HG03378 (cell line): ENCODE results near the gene L2HGDH.
A peak's percentile ranks its signal among the peaks of the same experiment; 100 is the strongest.
"Not testable (repeated sequence)": the region's sequence is repeated elsewhere in the genome, so short reads cannot be mapped to it uniquely, and the experiment has no call there.

Experiments
- ATAC-seq: cut with Tn5 transposase; IDR thresholded peaks from one replicate; pipeline ENCODE4 v1.9.1; 2021; ENCODE audit warnings: mild to moderate bottlenecking, moderate library complexity; ENCODE audit not compliant: unreplicated experiment

L2HGDH gene

GRCh38 chr14:50340045-50340444 is 28.0 kb upstream of the L2HGDH start:
- no peak for ATAC-seq

GRCh38 chr14:50339178-50339804 is 27.3 kb upstream of the L2HGDH start:
- ATAC-seq = no peak

- no peak for ATAC-seq
Observed at GRCh38 chr14:50338587-50338986, 26.6 kb upstream of the L2HGDH start.

GRCh38 chr14:50335989-50336824 is 24.2 kb upstream of the L2HGDH start:
- no peak for ATAC-seq

- no peak for ATAC-seq
Observed at GRCh38 chr14:50335389-50335788, 23.4 kb upstream of the L2HGDH start.

GRCh38 chr14:50334211-50334610 is 22.2 kb upstream of the L2HGDH start:
- no peak for ATAC-seq

- ATAC-seq = no peak
Observed at GRCh38 chr14:50333014-50333509, 21.0 kb upstream of the L2HGDH start.

- ATAC-seq = no peak
Observed at GRCh38 chr14:50331596-50331995, 19.6 kb upstream of the L2HGDH start.

GRCh38 chr14:50321009-50321660 is 9.1 kb upstream of the L2HGDH start:
- peak; percentile 84 for ATAC-seq

GRCh38 chr14:50320283-50320682 is 8.3 kb upstream of the L2HGDH start:
- ATAC-seq = peak; percentile 39

- no peak for ATAC-seq
Observed at GRCh38 chr14:50319721-50320120, 7.7 kb upstream of the L2HGDH start.

GRCh38 chr14:50319293-50319692 is 7.3 kb upstream of the L2HGDH start:
- no peak for ATAC-seq

GRCh38 chr14:50318031-50318626 is 6.1 kb upstream of the L2HGDH start:
- no peak for ATAC-seq

- not testable (repeated sequence) for ATAC-seq
Observed at GRCh38 chr14:50314098-50314497, 2.1 kb upstream of the L2HGDH start.

- peak; percentile 35 for ATAC-seq
Observed at GRCh38 chr14:50312734-50313054, 665 bp upstream of the L2HGDH start.

- ATAC-seq = peak; percentile 3
Observed at GRCh38 chr14:50311337-50311971, 575 bp downstream of the L2HGDH start.

- no peak for ATAC-seq
Observed at GRCh38 chr14:50310445-50310844, 1.6 kb downstream of the L2HGDH start.

GRCh38 chr14:50308363-50308915 is 3.6 kb downstream of the L2HGDH start:
- ATAC-seq = no peak

- ATAC-seq = no peak
Observed at GRCh38 chr14:50303744-50304471, 8.1 kb downstream of the L2HGDH start.

- no peak for ATAC-seq
Observed at GRCh38 chr14:50301914-50302313, 10.1 kb downstream of the L2HGDH start.
